Stimulated activated memory B cell treated with anti-CD40 and anti-IgM and Interleukin-4, amounts not matched to agents 10 μg/mL and 1 μg/mL and 100 μg/mL, for 72 hours (primary cell): Measurements from ENCODE around the gene FKBP5.
"Not testable (repeated sequence)": the region's sequence is repeated elsewhere in the genome, so short reads cannot be mapped to it uniquely, and the experiment has no call there.

Experiments
- ATAC-seq: fragments of 150-1000 bp; cut with Tn5 transposase; 2 replicates; pipeline ENCODE4 v1.10.0; 2021
- H3K27ac Mint-ChIP-seq: one replicate; pipeline ENCODE4 v1.8.0; 2022; ENCODE audit warnings: mild to moderate bottlenecking, mixed read lengths
- H3K27me3 Mint-ChIP-seq: one replicate; pipeline ENCODE4 v1.8.0; 2022; ENCODE audit warnings: mixed read lengths
- H3K36me3 Mint-ChIP-seq: one replicate; pipeline ENCODE4 v1.8.0; 2022; ENCODE audit warnings: mixed read lengths
- H3K4me1 Mint-ChIP-seq: one replicate; pipeline ENCODE4 v1.8.0; 2022; ENCODE audit warnings: mixed read lengths
- H3K4me3 Mint-ChIP-seq: one replicate; pipeline ENCODE4 v1.8.0; 2022; ENCODE audit warnings: mild to moderate bottlenecking, moderate library complexity, mixed read lengths
- H3K9me3 Mint-ChIP-seq: one replicate; pipeline ENCODE4 v1.8.0; 2022; ENCODE audit warnings: mixed read lengths

FKBP5 gene

DNA sequence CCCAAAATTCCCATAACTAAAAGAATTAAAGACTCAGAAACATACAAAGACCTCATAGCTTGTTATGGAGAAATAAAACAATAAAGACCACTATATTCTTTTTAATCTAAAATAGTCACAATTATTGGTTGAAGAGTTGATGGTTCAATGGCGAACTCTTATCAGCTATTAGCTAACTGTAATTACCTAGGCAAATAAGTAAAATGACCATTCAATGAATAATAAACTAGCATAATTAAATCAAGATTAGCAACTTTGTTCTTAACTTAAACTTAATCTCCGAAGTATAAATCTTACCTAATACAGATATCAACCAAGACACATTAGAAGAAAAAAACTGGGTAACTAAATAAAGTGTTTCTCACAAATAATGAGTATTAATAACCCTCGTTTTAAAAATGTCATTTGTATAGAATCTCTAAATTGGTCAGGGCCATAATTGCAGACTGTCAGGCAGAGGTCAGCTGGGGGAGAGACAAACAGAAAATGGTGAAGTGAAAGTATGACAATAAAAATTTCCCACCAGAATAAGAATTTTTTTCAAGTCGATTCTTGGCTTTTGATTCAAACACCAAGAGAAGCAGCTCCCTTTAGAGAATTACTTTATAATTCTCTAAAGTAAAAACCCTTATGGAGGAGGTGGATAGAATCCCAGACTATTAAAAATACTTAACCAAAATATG is 1.7 kb downstream of the FKBP5 start:
- Mint-ChIP-seq H3K27me3 (no peaks in the 10 kb centered on the region), H3K4me3 (peak overlapping the region; percentile 85), H3K27ac (peak overlapping the region; percentile 78), H3K9me3 (no peaks in the 10 kb centered on the region), H3K4me1 (peaks cover 20% of the 10 kb centered on the region), H3K36me3 (no peaks in the 10 kb centered on the region)
- ATAC-seq, result no peak

DNA sequence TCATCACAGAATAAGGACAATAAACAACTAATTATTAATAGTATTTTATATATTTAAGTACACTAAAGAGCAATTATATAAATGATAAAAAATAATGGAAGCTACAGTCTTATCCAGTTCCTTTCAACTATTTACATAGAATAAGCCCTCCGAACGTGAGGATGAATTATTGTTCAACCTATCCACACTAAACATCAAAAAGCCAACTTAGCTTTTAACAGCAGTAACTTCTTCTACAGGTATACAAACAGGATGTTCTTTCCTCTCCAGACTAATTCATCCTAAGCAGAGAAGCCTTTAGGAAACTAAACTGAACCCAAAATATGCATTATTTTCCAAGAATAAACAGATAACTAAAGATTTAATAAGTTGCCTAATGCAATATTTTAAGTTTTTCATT is 2.3 kb downstream of the FKBP5 start:
- Mint-ChIP-seq H3K27ac (no peak overlapping the region), H3K27me3 (no peaks in the 10 kb centered on the region), H3K4me1 (peaks cover 23% of the 10 kb centered on the region), H3K9me3 (no peaks in the 10 kb centered on the region), H3K36me3 (no peaks in the 10 kb centered on the region), H3K4me3 (no peak overlapping the region)
- no peak for ATAC-seq

DNA sequence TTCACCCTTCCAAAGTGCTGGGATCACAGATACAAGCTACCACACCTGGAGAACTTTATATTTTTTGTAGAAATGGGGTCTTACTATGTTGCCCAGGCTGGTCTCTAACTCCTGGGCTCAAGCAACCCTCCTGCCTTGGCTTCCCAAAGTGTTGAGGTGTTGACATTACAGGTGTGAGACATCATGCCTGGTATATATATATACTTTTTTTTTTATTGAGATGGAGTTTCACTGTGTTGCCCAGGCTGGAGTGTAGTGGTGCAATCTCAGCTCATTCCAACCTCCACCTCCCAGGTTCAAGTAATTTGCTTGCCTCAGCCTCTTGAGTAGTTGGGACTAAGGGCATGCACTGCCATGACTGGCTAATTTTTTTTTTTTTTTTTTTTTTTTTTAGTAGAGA is 5.4 kb downstream of the FKBP5 start:
- H3K36me3 Mint-ChIP-seq, result no peaks in the 10 kb centered on the region
- peaks cover 17% of the 10 kb centered on the region for H3K4me1 Mint-ChIP-seq
- H3K9me3 Mint-ChIP-seq, result no peaks in the 10 kb centered on the region
- no peak for ATAC-seq
- no peak overlapping the region for H3K4me3 Mint-ChIP-seq
- no peaks in the 10 kb centered on the region for H3K27me3 Mint-ChIP-seq
- H3K27ac Mint-ChIP-seq, result no peak overlapping the region

- H3K36me3 Mint-ChIP-seq, result peaks cover 5% of the 10 kb centered on the region
- peaks cover 14% of the 10 kb centered on the region for H3K4me1 Mint-ChIP-seq
- no peak overlapping the region for H3K4me3 Mint-ChIP-seq
- no peaks in the 10 kb centered on the region for H3K27me3 Mint-ChIP-seq
- H3K9me3 Mint-ChIP-seq, result no peaks in the 10 kb centered on the region
- H3K27ac Mint-ChIP-seq, result no peak overlapping the region
- ATAC-seq, result no peak
Measured at GRCh38 chr6:35681298-35681697, 7.4 kb downstream of the FKBP5 start.

- Mint-ChIP-seq H3K27me3 (no peaks in the 10 kb centered on the region), H3K4me3 (no peak overlapping the region), H3K36me3 (peaks cover 5% of the 10 kb centered on the region), H3K9me3 (no peaks in the 10 kb centered on the region), H3K4me1 (peaks cover 14% of the 10 kb centered on the region), H3K27ac (no peak overlapping the region)
- ATAC-seq, result no peak
Measured at GRCh38 chr6:35679399-35679798, 9.3 kb downstream of the FKBP5 start.

DNA sequence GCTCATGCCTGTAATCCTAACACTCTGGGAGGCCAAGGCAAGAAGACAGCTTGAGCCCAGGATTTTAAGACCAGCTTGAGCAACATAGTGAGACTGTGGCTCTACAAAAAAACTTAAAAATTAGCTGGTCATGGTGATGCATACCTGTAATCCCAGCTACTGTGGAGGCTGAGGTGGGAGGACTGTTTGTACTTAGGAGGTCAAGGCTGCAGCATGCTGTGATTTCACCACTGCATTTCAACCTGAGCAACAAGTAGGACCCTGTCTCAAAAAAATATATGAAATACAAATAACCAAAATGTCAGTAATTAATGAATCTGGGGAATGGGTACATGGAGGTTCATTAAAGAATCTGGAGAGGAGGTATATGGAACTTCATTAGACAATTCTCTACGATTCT is 9.9 kb downstream of the FKBP5 start:
- H3K4me3 Mint-ChIP-seq, result no peak overlapping the region
- H3K27ac Mint-ChIP-seq, result no peak overlapping the region
- peaks cover 18% of the 10 kb centered on the region for H3K4me1 Mint-ChIP-seq
- no peaks in the 10 kb centered on the region for H3K27me3 Mint-ChIP-seq
- peaks cover 5% of the 10 kb centered on the region for H3K36me3 Mint-ChIP-seq
- H3K9me3 Mint-ChIP-seq, result no peaks in the 10 kb centered on the region
- no peak for ATAC-seq

- H3K27ac Mint-ChIP-seq, result peak overlapping the region; percentile 8
- peaks cover 5% of the 10 kb centered on the region for H3K36me3 Mint-ChIP-seq
- peaks cover 18% of the 10 kb centered on the region for H3K4me1 Mint-ChIP-seq
- ATAC-seq, result no peak
- H3K27me3 Mint-ChIP-seq, result no peaks in the 10 kb centered on the region
- no peak overlapping the region for H3K4me3 Mint-ChIP-seq
- no peaks in the 10 kb centered on the region for H3K9me3 Mint-ChIP-seq
Measured at GRCh38 chr6:35678021-35678654, 10.6 kb downstream of the FKBP5 start.

DNA sequence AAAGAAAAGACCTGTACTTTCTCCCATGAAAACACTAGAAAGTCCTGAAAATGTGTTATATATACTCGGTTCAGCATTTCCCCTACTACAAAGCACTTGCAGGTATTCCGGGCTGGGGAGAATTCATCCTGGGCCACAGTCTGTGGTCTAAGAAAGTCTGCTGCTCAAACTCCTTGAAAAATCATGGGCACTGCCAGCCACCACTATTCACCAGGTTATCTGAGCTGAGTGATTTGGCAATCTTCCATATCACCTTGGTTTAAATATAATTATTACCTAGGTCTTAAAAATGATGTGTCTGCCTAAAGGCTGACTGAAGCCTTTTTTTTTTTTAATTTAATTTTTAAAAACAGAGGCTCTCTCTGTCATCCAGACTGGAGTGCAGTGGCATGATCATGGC is 11.3 kb downstream of the FKBP5 start:
- H3K36me3 Mint-ChIP-seq, result peaks cover 5% of the 10 kb centered on the region
- peaks cover 18% of the 10 kb centered on the region for H3K4me1 Mint-ChIP-seq
- H3K9me3 Mint-ChIP-seq, result no peaks in the 10 kb centered on the region
- H3K27me3 Mint-ChIP-seq, result no peaks in the 10 kb centered on the region
- no peak overlapping the region for H3K4me3 Mint-ChIP-seq
- H3K27ac Mint-ChIP-seq, result peak overlapping the region; percentile 8
- ATAC-seq, result no peak

- Mint-ChIP-seq H3K4me1 (peaks cover 10% of the 10 kb centered on the region), H3K27me3 (no peaks in the 10 kb centered on the region), H3K27ac (no peak overlapping the region), H3K4me3 (no peak overlapping the region), H3K36me3 (peaks cover 5% of the 10 kb centered on the region), H3K9me3 (no peaks in the 10 kb centered on the region)
- ATAC-seq, result no peak
Measured at GRCh38 chr6:35675871-35676459, 12.8 kb downstream of the FKBP5 start.

DNA sequence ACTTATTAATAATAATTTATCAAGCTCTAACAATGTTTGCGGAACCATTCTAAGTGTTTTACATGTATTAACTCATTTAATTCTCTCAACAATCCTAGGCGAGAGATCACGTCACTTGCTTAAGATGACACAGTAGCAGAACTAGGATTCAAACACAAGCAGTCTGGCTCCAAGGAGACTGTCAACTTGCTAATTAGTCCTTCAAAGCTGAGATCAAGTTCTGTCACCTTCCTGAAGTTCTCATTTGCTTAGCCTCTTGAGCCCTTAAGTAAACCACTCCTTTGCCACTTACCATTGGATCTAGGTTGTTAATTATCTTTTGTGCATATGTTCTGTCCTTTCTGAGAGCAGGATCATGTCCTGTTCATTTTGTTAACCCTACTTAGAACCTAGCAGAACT is 14.1 kb downstream of the FKBP5 start:
- Mint-ChIP-seq H3K27ac (peak overlapping the region; percentile 36), H3K36me3 (peaks cover 5% of the 10 kb centered on the region), H3K4me3 (no peak overlapping the region), H3K27me3 (no peaks in the 10 kb centered on the region), H3K9me3 (no peaks in the 10 kb centered on the region), H3K4me1 (peaks cover 13% of the 10 kb centered on the region)
- ATAC-seq, result no peak

GRCh38 chr6:35673755-35674154 is 15.0 kb downstream of the FKBP5 start:
- Mint-ChIP-seq H3K4me1 (peaks cover 14% of the 10 kb centered on the region), H3K36me3 (peaks cover 5% of the 10 kb centered on the region), H3K27ac (peak overlapping the region; percentile 36), H3K9me3 (no peaks in the 10 kb centered on the region), H3K4me3 (no peak overlapping the region), H3K27me3 (no peaks in the 10 kb centered on the region)
- ATAC-seq, result no peak

- H3K9me3 Mint-ChIP-seq, H3K36me3 Mint-ChIP-seq, H3K4me3 Mint-ChIP-seq, H3K27me3 Mint-ChIP-seq, ATAC-seq: not testable (repeated sequence)
- H3K27ac Mint-ChIP-seq, result peak overlapping the region; percentile 67
- H3K4me1 Mint-ChIP-seq, result peaks cover 16% of the 10 kb centered on the region
Measured at GRCh38 chr6:35673284-35673666, 15.4 kb downstream of the FKBP5 start.

DNA sequence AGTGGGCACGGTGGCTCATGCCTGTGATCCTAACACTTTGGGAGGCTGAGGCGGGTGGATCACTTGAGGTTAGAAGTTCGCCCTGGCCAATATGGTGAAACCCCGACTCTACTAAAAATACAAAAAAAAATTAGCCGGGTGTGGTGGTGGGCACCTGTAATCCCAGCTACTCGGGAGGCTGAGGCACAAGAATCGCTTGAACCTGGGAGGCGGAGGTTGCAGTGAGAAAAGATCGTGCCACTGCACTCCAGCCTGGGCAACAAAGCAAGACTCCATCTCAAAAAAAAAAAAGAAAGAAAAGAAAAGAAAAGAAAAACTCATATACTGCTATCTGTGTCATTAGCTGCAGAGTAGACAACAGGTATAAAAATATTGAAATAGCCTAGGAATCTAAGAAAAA is 18.3 kb downstream of the FKBP5 start:
- H3K4me3 Mint-ChIP-seq, ATAC-seq, H3K36me3 Mint-ChIP-seq, H3K9me3 Mint-ChIP-seq, H3K27ac Mint-ChIP-seq, H3K27me3 Mint-ChIP-seq: not testable (repeated sequence)
- H3K4me1 Mint-ChIP-seq, result peaks cover 18% of the 10 kb centered on the region

GRCh38 chr6:35669451-35670045 is 19.2 kb downstream of the FKBP5 start:
- no peak for ATAC-seq
- H3K9me3 Mint-ChIP-seq, result no peaks in the 10 kb centered on the region
- no peaks in the 10 kb centered on the region for H3K36me3 Mint-ChIP-seq
- H3K27ac Mint-ChIP-seq, result peak overlapping the region; percentile 37
- no peak overlapping the region for H3K4me3 Mint-ChIP-seq
- H3K4me1 Mint-ChIP-seq, result peaks cover 18% of the 10 kb centered on the region
- H3K27me3 Mint-ChIP-seq, result no peaks in the 10 kb centered on the region

DNA sequence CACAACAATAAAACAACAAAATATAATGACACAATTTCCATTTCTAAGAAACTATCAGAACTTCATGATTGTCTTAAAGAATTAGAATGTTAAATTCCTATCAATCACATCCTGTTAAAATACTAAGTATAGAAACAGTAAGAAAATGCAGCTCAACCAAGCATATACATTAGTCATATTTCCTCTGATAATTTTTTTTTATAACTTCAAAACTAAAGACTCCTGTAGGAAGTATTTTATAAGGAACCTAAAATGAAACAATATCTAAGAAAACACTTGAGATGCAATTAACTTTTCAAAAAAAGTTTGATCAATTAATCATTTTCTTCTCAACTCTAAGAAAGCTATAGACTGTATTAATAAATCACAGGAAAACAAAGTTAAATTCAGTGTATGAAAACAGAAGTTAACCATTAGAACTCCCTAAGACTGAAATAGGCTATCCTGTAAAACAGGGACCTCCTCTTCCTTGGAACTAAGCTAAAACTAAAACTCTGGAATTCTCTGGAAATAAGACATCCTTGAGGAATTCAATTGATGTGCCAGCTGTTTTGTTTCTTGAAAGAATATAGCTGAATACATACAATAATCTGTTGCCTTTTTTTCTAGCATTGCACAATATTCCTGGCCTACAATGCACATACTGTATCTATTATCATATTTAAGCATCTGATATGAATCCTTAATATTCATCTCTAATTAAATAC is 19.8 kb downstream of the FKBP5 start:
- Mint-ChIP-seq H3K27ac (peak overlapping the region; percentile 37), H3K27me3 (no peaks in the 10 kb centered on the region), H3K4me1 (peaks cover 15% of the 10 kb centered on the region), H3K36me3 (no peaks in the 10 kb centered on the region), H3K4me3 (no peak overlapping the region), H3K9me3 (no peaks in the 10 kb centered on the region)
- no peak for ATAC-seq
